ENCODE data around the gene TCF4.

Gene TCF4

DNA sequence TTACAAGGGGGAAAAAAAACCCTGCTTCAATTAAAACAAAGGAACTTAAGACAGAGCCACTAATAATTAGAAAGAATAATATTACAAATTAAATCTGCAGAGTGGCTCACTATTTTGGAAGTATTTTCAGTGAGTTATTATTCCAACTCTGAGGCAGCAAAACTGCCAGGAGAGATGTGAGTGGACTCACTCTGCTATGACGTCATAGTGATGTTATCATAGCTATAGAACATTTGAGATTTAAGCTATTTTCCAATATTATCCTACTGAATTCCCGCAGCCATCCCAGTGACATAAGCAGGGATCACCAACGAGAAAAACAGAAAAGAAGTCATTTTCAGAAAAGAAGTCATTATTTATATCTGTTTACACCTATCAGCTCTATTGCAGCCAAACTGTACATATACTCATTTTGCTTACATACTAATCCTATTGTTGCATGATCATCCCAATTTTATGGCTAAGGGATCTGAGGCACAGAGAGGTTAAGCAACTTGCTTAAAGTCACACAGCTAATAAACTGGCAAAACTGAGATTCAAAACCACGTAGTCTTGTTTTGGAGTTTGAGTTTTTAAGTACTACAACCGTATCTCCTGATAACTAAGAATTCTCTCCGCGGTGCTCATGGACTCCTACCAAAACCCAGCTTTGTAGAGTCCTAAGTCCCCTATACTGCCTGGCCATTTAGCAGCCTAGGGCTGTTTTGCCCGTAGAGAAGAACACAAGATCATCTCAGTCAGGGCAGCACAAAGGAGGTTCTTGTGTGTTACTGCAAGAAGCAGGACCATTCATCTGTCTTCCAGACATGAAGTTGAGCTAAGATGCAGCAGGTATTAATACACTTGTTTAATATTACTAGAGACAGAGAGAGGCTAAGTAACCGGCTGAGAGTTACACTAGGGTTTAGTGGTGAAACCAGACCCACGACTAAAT, 299.8 kb downstream of the TCF4 start:
- no peak for DNase-seq (ENCODE audit: low read depth in 1 of 2, low spot score in 1 of 2)
- no peak for TF ChIP-seq GABPA (IDR thresholded peaks at IDR 0.05; ENCODE audit: low read depth)
- no peak for TF ChIP-seq POLR2AphosphoS5 (IDR thresholded peaks at IDR 0.05; ENCODE audit: low read depth)
- TF ChIP-seq, protein P1, sequence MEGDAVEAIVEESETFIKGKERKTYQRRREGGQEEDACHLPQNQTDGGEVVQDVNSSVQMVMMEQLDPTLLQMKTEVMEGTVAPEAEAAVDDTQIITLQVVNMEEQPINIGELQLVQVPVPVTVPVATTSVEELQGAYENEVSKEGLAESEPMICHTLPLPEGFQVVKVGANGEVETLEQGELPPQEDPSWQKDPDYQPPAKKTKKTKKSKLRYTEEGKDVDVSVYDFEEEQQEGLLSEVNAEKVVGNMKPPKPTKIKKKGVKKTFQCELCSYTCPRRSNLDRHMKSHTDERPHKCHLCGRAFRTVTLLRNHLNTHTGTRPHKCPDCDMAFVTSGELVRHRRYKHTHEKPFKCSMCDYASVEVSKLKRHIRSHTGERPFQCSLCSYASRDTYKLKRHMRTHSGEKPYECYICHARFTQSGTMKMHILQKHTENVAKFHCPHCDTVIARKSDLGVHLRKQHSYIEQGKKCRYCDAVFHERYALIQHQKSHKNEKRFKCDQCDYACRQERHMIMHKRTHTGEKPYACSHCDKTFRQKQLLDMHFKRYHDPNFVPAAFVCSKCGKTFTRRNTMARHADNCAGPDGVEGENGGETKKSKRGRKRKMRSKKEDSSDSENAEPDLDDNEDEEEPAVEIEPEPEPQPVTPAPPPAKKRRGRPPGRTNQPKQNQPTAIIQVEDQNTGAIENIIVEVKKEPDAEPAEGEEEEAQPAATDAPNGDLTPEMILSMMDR (IDR thresholded peaks at IDR 0.05; ENCODE audit: insufficient read depth, low read length), result no peak
- no peak for TF ChIP-seq SPI1 (IDR thresholded peaks at IDR 0.05; ENCODE audit: borderline replicate concordance, low read depth)
- TF ChIP-seq, protein P2, sequence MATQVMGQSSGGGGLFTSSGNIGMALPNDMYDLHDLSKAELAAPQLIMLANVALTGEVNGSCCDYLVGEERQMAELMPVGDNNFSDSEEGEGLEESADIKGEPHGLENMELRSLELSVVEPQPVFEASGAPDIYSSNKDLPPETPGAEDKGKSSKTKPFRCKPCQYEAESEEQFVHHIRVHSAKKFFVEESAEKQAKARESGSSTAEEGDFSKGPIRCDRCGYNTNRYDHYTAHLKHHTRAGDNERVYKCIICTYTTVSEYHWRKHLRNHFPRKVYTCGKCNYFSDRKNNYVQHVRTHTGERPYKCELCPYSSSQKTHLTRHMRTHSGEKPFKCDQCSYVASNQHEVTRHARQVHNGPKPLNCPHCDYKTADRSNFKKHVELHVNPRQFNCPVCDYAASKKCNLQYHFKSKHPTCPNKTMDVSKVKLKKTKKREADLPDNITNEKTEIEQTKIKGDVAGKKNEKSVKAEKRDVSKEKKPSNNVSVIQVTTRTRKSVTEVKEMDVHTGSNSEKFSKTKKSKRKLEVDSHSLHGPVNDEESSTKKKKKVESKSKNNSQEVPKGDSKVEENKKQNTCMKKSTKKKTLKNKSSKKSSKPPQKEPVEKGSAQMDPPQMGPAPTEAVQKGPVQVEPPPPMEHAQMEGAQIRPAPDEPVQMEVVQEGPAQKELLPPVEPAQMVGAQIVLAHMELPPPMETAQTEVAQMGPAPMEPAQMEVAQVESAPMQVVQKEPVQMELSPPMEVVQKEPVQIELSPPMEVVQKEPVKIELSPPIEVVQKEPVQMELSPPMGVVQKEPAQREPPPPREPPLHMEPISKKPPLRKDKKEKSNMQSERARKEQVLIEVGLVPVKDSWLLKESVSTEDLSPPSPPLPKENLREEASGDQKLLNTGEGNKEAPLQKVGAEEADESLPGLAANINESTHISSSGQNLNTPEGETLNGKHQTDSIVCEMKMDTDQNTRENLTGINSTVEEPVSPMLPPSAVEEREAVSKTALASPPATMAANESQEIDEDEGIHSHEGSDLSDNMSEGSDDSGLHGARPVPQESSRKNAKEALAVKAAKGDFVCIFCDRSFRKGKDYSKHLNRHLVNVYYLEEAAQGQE (IDR thresholded peaks at IDR 0.05; ENCODE audit: insufficient replicate concordance, low read depth), result no peak
- H3K27me3 ChIP-seq (ENCODE audit: insufficient read depth, poor library complexity, severe bottlenecking), result no peaks in the 10 kb centered on the region
- no peak overlapping the region for H3K4me3 ChIP-seq (replicated peaks; ENCODE audit: insufficient read depth, low read length)
- no peak overlapping the region for H3K27ac ChIP-seq (replicated peaks)

GRCh38 chr18:55287149-55287806, 300.7 kb downstream of the TCF4 start:
- H3K27ac ChIP-seq (replicated peaks), result no peak overlapping the region
- no peaks in the 10 kb centered on the region for H3K27me3 ChIP-seq (ENCODE audit: insufficient read depth, poor library complexity, severe bottlenecking)
- no peak overlapping the region for H3K4me3 ChIP-seq (replicated peaks; ENCODE audit: insufficient read depth, low read length)
- no peak for DNase-seq (ENCODE audit: low read depth in 1 of 2, low spot score in 1 of 2)
- TF ChIP-seq, protein P1 (IDR thresholded peaks at IDR 0.05; ENCODE audit: insufficient read depth, low read length), result no peak
- TF ChIP-seq, protein P2 (IDR thresholded peaks at IDR 0.05; ENCODE audit: insufficient replicate concordance, low read depth), result no peak
- TF ChIP-seq POLR2AphosphoS5 (IDR thresholded peaks at IDR 0.05; ENCODE audit: low read depth), result no peak
- no peak for TF ChIP-seq SPI1 (IDR thresholded peaks at IDR 0.05; ENCODE audit: borderline replicate concordance, low read depth)
- TF ChIP-seq GABPA (IDR thresholded peaks at IDR 0.05; ENCODE audit: low read depth), result no peak

GRCh38 chr18:55286257-55286825, 301.7 kb downstream of the TCF4 start:
- TF ChIP-seq POLR2AphosphoS5 (IDR thresholded peaks at IDR 0.05; ENCODE audit: low read depth) (no peak), GABPA (IDR thresholded peaks at IDR 0.05; ENCODE audit: low read depth) (no peak), SPI1 (IDR thresholded peaks at IDR 0.05; ENCODE audit: borderline replicate concordance, low read depth) (no peak)
- TF ChIP-seq, protein P1 (IDR thresholded peaks at IDR 0.05; ENCODE audit: insufficient read depth, low read length), result no peak
- TF ChIP-seq, protein P2 (IDR thresholded peaks at IDR 0.05; ENCODE audit: insufficient replicate concordance, low read depth), result no peak
- H3K4me3 ChIP-seq (replicated peaks; ENCODE audit: insufficient read depth, low read length), result no peak overlapping the region
- no peak overlapping the region for H3K27ac ChIP-seq (replicated peaks)
- no peak for DNase-seq (ENCODE audit: low read depth in 1 of 2, low spot score in 1 of 2)
- no peaks in the 10 kb centered on the region for H3K27me3 ChIP-seq (ENCODE audit: insufficient read depth, poor library complexity, severe bottlenecking)

Data from HL-60 (cell line).